ENCODE results near the gene OR9K2.

- TF ChIP-seq CTCF (IDR thresholded peaks at IDR 0.05) (no peak), POLR2A (IDR thresholded peaks at IDR 0.05) (no peak)
These were observed 6.6 kb downstream of the OR9K2 start for GRCh38 chr12:55132816-55133215.

Data from upper lobe of left lung (tissue), 4 donors.